ENCODE measurements around the gene MYO7A. TPM values are rescaled to one million over a fixed set of nuclear protein-coding genes. Genes with fewer than 3 reads are reported as not detected.

MYO7A gene
- total RNA-seq, 2 donors from 2014 or later: 3.1 to 102 TPM

DNA sequence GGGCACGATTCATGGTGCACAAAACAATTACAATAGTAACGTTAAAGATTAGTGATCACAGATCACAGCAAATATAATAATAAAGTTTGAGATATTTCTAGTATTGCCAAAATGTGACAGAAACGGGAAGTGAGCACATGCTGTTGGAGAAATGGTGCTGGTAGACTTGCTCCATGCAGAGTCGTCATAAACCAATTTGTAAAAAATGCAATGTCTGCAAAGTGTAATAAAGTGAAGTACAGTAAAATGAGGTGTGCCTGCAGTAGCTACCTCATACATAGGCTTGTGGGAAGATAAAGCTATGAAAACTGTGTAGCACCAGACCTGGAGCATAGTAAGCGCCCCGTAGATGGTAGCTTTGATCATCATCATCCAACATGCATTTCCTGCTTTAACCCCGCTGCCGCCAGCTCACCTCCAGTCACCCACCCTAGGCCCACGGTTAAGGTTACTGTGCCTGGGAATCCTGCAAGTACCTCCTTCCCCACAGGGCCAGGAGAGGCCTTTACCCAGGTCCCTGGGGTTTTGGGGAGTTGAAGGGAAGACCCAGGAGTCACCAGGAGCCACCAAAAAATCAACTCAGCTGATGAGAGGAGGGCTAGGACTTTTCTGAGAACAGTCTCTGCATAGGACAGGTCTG is 59.2 kb downstream of the MYO7A start:
- Histone ChIP-seq H3K9me3 (no peaks in the 10 kb centered on the region), H3K4me3 (no peak overlapping the region), H3K36me3 (no peaks in the 10 kb centered on the region), H3K27me3 (replicated peaks; ENCODE audit: insufficient read depth) (no peaks in the 10 kb centered on the region), H3K27ac (no peak overlapping the region), H3K4me1 (replicated peaks) (no peaks in the 10 kb centered on the region)
- intact Hi-C loops (cut with DNase I): loop anchor here (5.0 to 10.0 kb wide), 2 partner anchors 60 to 142 kb away; partner anchors contain the start of gene MYO7A
- DNase-seq (ENCODE audit: low spot score): no peak
- TF ChIP-seq, protein P1, sequence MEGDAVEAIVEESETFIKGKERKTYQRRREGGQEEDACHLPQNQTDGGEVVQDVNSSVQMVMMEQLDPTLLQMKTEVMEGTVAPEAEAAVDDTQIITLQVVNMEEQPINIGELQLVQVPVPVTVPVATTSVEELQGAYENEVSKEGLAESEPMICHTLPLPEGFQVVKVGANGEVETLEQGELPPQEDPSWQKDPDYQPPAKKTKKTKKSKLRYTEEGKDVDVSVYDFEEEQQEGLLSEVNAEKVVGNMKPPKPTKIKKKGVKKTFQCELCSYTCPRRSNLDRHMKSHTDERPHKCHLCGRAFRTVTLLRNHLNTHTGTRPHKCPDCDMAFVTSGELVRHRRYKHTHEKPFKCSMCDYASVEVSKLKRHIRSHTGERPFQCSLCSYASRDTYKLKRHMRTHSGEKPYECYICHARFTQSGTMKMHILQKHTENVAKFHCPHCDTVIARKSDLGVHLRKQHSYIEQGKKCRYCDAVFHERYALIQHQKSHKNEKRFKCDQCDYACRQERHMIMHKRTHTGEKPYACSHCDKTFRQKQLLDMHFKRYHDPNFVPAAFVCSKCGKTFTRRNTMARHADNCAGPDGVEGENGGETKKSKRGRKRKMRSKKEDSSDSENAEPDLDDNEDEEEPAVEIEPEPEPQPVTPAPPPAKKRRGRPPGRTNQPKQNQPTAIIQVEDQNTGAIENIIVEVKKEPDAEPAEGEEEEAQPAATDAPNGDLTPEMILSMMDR (IDR thresholded peaks at IDR 0.05): no peak
- 91% methylated on average over 9 of the region's 9 CpGs for WGBS

DNA sequence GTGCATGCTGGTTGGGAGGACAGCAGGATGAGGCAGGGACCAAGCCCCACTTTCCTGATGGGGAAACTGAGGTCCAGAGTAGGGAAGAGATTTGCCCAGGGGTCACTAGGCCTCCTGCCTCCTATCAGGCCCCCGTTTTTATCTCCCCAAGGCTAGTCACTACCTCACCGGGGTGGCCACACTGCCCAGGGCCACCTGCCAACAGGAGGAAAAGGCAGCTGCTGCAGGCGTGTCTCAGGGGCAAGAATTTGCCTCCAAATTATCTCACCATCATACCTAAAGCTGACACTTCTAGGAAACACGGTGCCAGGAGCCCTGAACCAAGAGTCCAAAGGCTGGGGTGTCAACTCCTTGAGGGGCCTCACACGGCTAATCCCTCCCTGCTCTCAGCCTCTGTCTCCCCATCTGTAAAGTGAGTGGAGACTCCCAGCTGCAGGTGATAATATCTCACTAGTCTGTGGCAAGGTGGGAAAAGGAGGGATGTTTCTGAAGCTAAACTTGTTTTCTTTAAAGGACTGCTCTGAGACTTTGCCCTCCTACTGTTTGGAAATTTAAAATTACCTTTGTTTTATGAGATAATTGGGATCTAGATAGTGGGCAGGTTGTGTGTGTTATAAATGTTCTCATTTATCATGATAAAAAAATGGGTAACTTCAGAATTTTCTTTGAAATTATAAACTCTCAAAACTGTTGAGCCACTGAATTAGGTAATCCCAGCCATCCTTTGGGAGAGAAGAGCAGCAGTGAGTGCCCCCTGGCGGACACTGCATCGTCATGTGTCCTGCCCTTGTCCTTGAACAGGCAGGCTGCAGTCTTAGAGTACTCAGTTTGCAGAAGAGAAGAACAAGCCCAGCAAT is 60.0 kb downstream of the MYO7A start:
- WGBS: 63% methylated on average over 7 of the region's 7 CpGs
- H3K27me3 ChIP-seq (replicated peaks; ENCODE audit: insufficient read depth): no peaks in the 10 kb centered on the region
- intact Hi-C loops (cut with DNase I): loop anchor here (5.0 to 10.0 kb wide), 2 partner anchors 61 to 143 kb away; partner anchors contain the start of gene MYO7A
- H3K27ac ChIP-seq: no peak overlapping the region
- no peaks in the 10 kb centered on the region for H3K4me1 ChIP-seq (replicated peaks)
- peak; percentile 72 for DNase-seq (ENCODE audit: low spot score)
- H3K9me3 ChIP-seq: no peaks in the 10 kb centered on the region
- TF ChIP-seq POLR2A (IDR thresholded peaks at IDR 0.05): no peak
- TF ChIP-seq, protein P1 (IDR thresholded peaks at IDR 0.05): peak; percentile 41 to 84 (median 76)
- H3K4me3 ChIP-seq: no peak overlapping the region
- H3K36me3 ChIP-seq: no peaks in the 10 kb centered on the region

DNA sequence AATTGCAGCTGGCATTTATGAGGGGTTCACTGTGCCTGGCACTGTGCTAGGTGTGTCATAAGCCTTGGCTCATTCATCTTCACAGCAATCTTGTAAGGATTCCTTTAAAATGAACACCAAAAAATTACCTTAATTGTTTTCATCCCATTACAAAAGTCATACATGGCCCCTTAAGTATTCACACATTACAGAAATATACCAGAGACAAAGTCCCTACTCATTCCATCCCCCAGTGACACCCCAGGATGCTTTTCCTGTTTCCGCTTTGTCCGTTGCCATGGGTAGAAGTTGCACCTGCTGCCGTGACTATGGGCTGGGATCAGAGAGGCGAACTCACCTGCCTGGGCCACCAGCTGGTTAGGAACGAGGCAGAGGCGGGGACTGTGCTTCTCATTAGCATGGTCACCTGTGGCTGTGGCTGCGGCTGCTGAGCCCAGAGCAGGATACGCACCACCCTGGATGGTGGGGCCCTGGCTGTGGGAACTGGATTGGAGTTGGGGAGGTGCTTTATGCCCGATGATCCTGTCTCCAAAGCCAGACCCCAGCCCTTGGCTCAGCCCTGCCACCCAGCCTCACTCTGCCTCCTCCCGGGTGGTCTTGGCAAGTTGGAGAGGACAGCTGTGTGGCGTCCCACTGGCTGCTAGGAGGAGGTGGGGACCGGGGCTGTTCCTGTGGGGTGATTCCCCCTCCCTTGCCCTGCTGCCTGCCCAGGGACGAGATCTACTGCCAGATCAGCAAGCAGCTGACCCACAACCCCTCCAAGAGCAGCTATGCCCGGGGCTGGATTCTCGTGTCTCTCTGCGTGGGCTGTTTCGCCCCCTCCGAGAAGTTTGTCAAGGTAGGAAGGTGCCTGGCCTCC is 60.8 kb downstream of the MYO7A start:
- intact Hi-C loops (cut with DNase I): loop anchor here (5.0 to 10.0 kb wide), 2 partner anchors 62 to 144 kb away; partner anchors contain the start of gene MYO7A
- TF ChIP-seq POLR2A (IDR thresholded peaks at IDR 0.05): no peak
- TF ChIP-seq, protein P1 (IDR thresholded peaks at IDR 0.05): no peak
- no peak for TF ChIP-seq POLR2AphosphoS5 (IDR thresholded peaks at IDR 0.05)
- Histone ChIP-seq H3K27me3 (replicated peaks; ENCODE audit: insufficient read depth) (no peaks in the 10 kb centered on the region), H3K36me3 (no peaks in the 10 kb centered on the region), H3K4me1 (replicated peaks) (no peaks in the 10 kb centered on the region), H3K9me3 (no peaks in the 10 kb centered on the region), H3K27ac (no peak overlapping the region), H3K4me3 (no peak overlapping the region)
- no peak for DNase-seq (ENCODE audit: low spot score)
- WGBS: 83% methylated on average over 18 of the region's 18 CpGs

DNA sequence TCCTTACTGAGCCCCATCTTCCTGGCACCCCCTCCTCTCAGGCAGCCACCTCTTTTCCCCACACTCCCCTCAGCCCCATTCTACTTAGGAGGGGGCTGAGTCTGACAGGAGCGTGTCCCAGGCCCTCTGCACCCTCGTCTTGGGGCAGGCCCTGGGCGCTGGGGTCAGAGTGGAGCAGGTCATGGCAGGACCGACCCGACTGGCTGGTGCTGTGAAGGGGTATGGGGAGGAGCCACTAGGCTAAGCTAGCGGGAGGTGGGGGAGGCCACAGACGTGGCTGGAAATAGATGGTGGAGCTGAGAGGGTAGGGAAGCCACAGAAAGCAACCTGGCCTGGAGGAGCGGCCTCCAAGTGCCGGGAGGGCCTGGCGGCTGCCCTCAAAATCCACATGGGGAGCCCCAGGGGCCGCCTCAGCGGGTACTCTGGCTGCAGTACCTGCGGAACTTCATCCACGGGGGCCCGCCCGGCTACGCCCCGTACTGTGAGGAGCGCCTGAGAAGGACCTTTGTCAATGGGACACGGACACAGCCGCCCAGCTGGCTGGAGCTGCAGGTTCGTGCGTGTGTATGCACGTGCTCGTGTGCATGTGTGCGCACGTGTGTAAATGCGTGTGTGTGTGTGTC is 61.7 kb downstream of the MYO7A start:
- no peak overlapping the region for H3K27ac ChIP-seq
- no peaks in the 10 kb centered on the region for H3K27me3 ChIP-seq (replicated peaks; ENCODE audit: insufficient read depth)
- no peaks in the 10 kb centered on the region for H3K9me3 ChIP-seq
- intact Hi-C loops (cut with DNase I): loop anchor here (5.0 to 10.0 kb wide), 3 partner anchors 62 to 363 kb away; partner anchors contain the start of gene MYO7A
- 91% methylated on average over 28 of the region's 28 CpGs for WGBS
- TF ChIP-seq POLR2A (IDR thresholded peaks at IDR 0.05): no peak
- TF ChIP-seq POLR2AphosphoS5 (IDR thresholded peaks at IDR 0.05): no peak
- TF ChIP-seq, protein P1 (IDR thresholded peaks at IDR 0.05): no peak
- no peak overlapping the region for H3K4me3 ChIP-seq
- no peaks in the 10 kb centered on the region for H3K36me3 ChIP-seq
- no peak for DNase-seq (ENCODE audit: low spot score)
- H3K4me1 ChIP-seq (replicated peaks): no peaks in the 10 kb centered on the region
